A673 (cell line): ENCODE results near the gene PHF2. TPM values are rescaled to one million over a fixed set of nuclear protein-coding genes. Genes with fewer than 3 reads are reported as not detected.
A peak's percentile ranks its signal among the peaks of the same experiment; 100 is the strongest.

Experiments
- BruUV-seq: library from RNA; stranded (reverse); fragments of 400-500 nt; replicated peaks from 2 replicates; lab custom pipeline; 2021; lab: Mats Ljungman, UMichigan
- CTCF ChIA-PET: fragments of 300-600 bp; sonication (Branson Sonifier 250); formaldehyde crosslinking; loops from one replicate; lab custom pipeline; 2022; ENCODE audit warnings: antibody characterized with exemption; lab: Charles Lee
- POLR2A ChIA-PET: fragments of 300-600 bp; sonication (Branson Sonifier 250); formaldehyde crosslinking; loops from one replicate; lab custom pipeline; 2022; ENCODE audit warnings: antibody characterized with exemption; ENCODE audit not compliant: low non-redundant PET; lab: Charles Lee
- DNase-seq: peaks from one replicate; pipeline ENCODE4 v3.0.0-alpha.2; 2015; ENCODE audit warnings: low spot score
- H3K27ac ChIP-seq: fragments of 200-600 bp; sonication (generic); 2 replicates; pipeline ENCODE4 v1.5.1; 2016; ENCODE audit warnings: mixed run types, low read depth, mild to moderate bottlenecking, mixed read lengths, antibody characterized with exemption, low read length; ENCODE audit not compliant: poor library complexity, severe bottlenecking
- H3K27me3 ChIP-seq: fragments of 200-600 bp; sonication (generic); replicated peaks from 2 replicates; pipeline ENCODE4 v1.6.1; 2017; ENCODE audit warnings: mixed run types, low read depth, mild to moderate bottlenecking, mixed read lengths, antibody characterized with exemption, low read length; ENCODE audit not compliant: insufficient read depth, poor library complexity
- H3K36me3 ChIP-seq: fragments of 200-600 bp; sonication (generic); 2 replicates; pipeline ENCODE4 v1.6.1; 2016; ENCODE audit warnings: mixed run types, mild to moderate bottlenecking, mixed read lengths, antibody characterized with exemption, low read length; ENCODE audit not compliant: insufficient read depth, poor library complexity, severe bottlenecking
- H3K4me1 ChIP-seq: fragments of 200-600 bp; sonication (generic); 2 replicates; pipeline ENCODE4 v1.6.1; 2017; ENCODE audit warnings: mixed run types, mild to moderate bottlenecking, mixed read lengths, antibody characterized with exemption, low read length; ENCODE audit not compliant: insufficient read depth, poor library complexity, severe bottlenecking
- H3K4me3 ChIP-seq: fragments of 200-600 bp; sonication (generic); 2 replicates; pipeline ENCODE4 v1.5.1; 2016; ENCODE audit warnings: low read depth, mixed run types, mild to moderate bottlenecking, mixed read lengths, low read length; ENCODE audit not compliant: poor library complexity, severe bottlenecking
- H3K9me3 ChIP-seq: fragments of 200-600 bp; sonication (generic); 2 replicates; pipeline ENCODE4 v1.6.1; 2016; ENCODE audit warnings: mixed run types, low read depth, mild to moderate bottlenecking, mixed read lengths, antibody characterized with exemption, low read length; ENCODE audit not compliant: poor library complexity, severe bottlenecking
- EZH2 ChIP-seq: fragments of 200-600 bp; sonication (generic); IDR thresholded peaks from 2 replicates; pipeline ENCODE4 v1.6.1; 2017; ENCODE audit warnings: borderline replicate concordance, low read depth, mild to moderate bottlenecking, mixed read lengths, antibody characterized with exemption, low read length; ENCODE audit not compliant: poor library complexity, severe bottlenecking
- intact Hi-C: fragments of 100-400 bp; cut with micrococcal nuclease; formaldehyde crosslinking; loops from one replicate; pipeline ENCODE4 v1.10.0; 2022; ENCODE audit not compliant: unreplicated experiment
- total RNA-seq: library from RNA; stranded (reverse); gene quantifications from 2 replicates; pipeline ENCODE4 v1.2.3, GENCODE V29; 2021
- TF ChIP-seq, protein P1 (sequence below): fragments of 300-800, 200-600 bp; sonication (generic); conservative IDR thresholded peaks from 2 replicates; pipeline ENCODE4 v1.5.1; 2017; ENCODE audit warnings: low read depth, mild to moderate bottlenecking, antibody characterized with exemption, low read length, moderate library complexity, mixed read lengths

Gene PHF2
- total RNA-seq, 1 experiment from 2014 or later = 32.7 TPM

DNA sequence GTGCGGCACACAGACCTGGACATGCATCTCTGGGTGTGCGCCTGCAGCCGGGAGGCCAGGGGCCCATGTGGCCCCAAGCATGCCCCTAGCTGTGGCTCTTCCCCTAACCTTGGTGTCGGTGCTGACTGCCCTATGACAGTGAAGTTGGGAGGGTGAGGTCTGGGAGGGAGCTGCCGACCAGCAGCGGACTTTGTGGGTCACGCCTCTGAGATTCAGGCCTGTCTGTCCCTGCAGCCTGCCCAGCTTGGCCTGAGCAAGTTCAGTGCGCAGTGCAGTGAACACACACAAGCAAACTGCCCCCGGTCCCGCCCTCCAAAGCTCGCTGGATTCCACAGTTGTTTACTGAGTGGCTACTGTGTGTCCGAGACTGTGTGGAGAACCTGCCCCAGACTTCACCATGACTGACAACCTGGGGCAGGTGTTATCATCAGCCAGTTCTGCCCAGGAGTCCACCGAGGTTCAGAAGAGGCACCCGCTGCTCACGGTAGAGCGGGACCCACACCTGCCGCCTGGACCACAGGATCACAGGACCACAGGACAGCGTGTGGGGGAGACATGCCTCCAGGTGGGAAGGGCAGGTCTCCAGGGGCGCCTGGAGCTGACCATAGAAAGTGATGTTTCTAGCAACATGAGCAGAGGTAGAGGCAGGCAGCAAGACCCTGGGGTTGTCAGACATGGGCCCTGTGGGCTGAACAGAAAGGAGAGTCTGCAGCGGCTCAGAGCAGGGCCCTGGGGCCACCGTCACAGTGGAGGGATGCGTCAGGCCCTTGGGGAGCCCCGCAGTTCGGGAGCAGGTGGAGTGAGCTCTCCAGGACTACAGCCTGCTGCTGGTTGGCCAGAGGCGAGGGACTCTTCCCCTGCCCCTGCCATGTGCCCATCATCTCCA, 105.1 kb downstream of the PHF2 start:
- ChIA-PET POLR2A (no interaction called here), CTCF (interaction anchor here (1.3 kb wide), 1 partner anchor 320 kb away, joined by 3 read pairs; no protein-coding TSS in a partner anchor)
- BruUV-seq = no TSS peak
- no peak for DNase-seq
- Histone ChIP-seq H3K27me3 (no peaks in the 10 kb centered on the region), H3K9me3 (no peaks in the 10 kb centered on the region), H3K36me3 (peaks cover 9% of the 10 kb centered on the region), H3K4me3 (no peak overlapping the region), H3K27ac (no peak overlapping the region), H3K4me1 (no peaks in the 10 kb centered on the region)
- TF ChIP-seq, protein P1, sequence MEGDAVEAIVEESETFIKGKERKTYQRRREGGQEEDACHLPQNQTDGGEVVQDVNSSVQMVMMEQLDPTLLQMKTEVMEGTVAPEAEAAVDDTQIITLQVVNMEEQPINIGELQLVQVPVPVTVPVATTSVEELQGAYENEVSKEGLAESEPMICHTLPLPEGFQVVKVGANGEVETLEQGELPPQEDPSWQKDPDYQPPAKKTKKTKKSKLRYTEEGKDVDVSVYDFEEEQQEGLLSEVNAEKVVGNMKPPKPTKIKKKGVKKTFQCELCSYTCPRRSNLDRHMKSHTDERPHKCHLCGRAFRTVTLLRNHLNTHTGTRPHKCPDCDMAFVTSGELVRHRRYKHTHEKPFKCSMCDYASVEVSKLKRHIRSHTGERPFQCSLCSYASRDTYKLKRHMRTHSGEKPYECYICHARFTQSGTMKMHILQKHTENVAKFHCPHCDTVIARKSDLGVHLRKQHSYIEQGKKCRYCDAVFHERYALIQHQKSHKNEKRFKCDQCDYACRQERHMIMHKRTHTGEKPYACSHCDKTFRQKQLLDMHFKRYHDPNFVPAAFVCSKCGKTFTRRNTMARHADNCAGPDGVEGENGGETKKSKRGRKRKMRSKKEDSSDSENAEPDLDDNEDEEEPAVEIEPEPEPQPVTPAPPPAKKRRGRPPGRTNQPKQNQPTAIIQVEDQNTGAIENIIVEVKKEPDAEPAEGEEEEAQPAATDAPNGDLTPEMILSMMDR = no peak
- no peak for TF ChIP-seq EZH2
- intact Hi-C loops = no loop called here

DNA sequence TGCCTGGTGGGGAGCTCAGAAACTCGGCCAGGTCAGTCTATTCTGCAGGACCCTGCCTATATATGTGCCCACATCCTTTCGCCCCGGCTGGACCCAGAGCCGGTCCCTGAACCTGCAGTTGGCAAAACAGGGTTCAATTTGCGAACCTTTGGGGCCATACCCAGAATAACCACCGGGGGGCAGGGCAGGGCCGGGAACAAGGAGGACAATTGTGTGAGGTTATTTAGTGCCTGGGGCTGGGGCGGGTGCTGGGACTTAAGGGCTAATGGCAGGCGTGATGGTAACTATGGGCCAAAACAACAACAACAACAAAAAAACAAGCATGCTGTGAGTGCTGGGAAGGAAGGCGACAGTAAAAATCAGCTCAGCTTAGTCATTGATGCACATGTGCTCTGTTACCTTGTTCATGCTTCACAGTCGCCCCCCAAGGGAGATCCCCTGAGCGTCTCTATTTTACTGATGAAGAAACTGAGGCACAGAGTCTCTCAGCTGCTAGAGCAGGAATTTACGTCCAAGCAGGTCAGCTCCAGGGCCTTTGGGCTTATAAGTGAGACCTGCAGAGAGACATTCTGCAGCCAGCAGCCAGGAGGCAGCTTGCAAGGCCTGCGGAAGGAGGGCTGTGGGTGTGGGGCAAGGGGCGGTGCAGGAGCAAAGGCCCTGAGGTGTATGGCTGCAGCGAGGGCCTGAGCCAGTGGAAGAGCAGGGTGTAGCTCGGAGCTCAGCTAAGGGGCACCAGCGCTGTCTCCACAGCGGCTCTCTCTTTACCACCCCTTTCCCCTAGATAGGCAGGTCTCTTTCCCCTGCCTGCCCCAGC, 106.0 kb downstream of the PHF2 start:
- BruUV-seq = no TSS peak
- H3K27me3 ChIP-seq = no peaks in the 10 kb centered on the region
- no peak overlapping the region for H3K4me3 ChIP-seq
- DNase-seq = peak; percentile 71
- POLR2A ChIA-PET = no interaction called here
- no peak for TF ChIP-seq EZH2
- TF ChIP-seq, protein P1 = peak; percentile 86
- H3K4me1 ChIP-seq = no peaks in the 10 kb centered on the region
- H3K9me3 ChIP-seq = no peaks in the 10 kb centered on the region
- intact Hi-C loops = no loop called here
- CTCF ChIA-PET = interaction anchor here (0.9 to 1.3 kb wide), 2 partner anchors 320 to 531 kb away, joined by 3 to 4 read pairs; no protein-coding TSS in a partner anchor
- peaks cover 8% of the 10 kb centered on the region for H3K36me3 ChIP-seq
- no peak overlapping the region for H3K27ac ChIP-seq

DNA sequence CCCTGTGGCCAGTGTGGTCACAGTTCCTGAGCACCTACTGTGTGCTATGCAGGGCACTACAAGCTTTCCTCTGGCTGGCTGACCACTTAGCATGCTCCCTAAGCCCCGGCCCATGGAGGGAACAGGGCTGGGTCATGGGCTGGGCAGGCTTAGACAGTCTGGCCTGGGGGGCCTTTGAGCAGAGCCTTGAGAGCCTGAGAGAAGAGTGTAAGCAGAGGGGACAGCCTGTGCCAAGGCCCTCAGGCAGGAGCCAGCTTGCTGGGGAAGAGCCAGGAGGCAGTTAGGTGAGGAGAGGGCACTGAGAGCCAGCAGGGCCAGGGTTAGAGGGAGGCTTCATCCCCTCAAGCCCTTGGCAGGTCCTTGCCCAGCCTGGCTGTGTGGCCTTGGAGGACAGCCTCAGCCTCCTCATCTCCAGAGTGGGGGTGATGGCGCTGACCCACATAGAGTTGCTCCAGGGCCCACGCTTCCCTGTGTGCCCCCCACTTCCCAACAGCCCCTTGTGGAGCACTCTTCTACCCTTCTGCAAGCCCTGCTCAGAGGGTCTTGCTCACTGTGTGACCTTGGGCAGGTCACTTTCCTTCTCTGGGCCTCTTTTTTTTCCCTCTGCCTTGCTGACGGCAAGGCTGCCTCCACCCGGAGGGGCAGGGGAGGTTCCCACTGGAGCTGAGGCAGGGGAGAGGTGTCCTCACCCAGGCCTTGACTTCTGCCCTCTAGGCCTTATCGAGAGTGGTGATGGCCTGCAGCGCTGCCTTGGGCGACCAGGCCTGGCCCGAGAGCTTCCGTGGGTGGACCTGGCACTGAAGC, 107.1 kb downstream of the PHF2 start:
- Histone ChIP-seq H3K4me1 (no peaks in the 10 kb centered on the region), H3K27me3 (no peaks in the 10 kb centered on the region), H3K9me3 (peaks cover 3% of the 10 kb centered on the region), H3K4me3 (no peak overlapping the region), H3K27ac (no peak overlapping the region), H3K36me3 (no peaks in the 10 kb centered on the region)
- BruUV-seq = no TSS peak
- ChIA-PET POLR2A (no interaction called here), CTCF (no interaction called here)
- no peak for TF ChIP-seq EZH2
- TF ChIP-seq, protein P1 = no peak
- no peak for DNase-seq
- intact Hi-C loops = loop anchor here (1.0 to 2.0 kb wide), 2 partner anchors 280 to 319 kb away; no protein-coding TSS in a partner anchor
